B cell (primary cell): ENCODE measurements around the gene SECTM1. TPM values are rescaled to one million over a fixed set of nuclear protein-coding genes. Genes with fewer than 3 reads are reported as not detected.

Source experiments
- ATAC-seq: fragments of 200-7000 bp; cut with Tn5 transposase; one replicate; pipeline ENCODE4 v1.10.0; 2021; ENCODE audit warnings: low read depth, mild to moderate bottlenecking, moderate number of reproducible peaks, moderate library complexity
- CTCF ChIA-PET: fragments of 350-600 bp; sonication (Branson Sonifier 250); formaldehyde crosslinking; loops from one replicate; lab custom pipeline; 2021; ENCODE audit warnings: antibody characterized with exemption, inconsistent platforms; lab: Charles Lee
- POLR2A ChIA-PET: fragments of 350-600 bp; sonication (Branson Sonifier 250); formaldehyde crosslinking; loops from one replicate; lab custom pipeline; 2021; ENCODE audit warnings: antibody characterized with exemption; lab: Charles Lee
- DNase-seq: peaks from one replicate; pipeline ENCODE4 v3.0.0; 2013
- H2AFZ ChIP-seq: 2 replicates; pipeline ENCODE4 v1.6.1; 2012; ENCODE audit warnings: mild to moderate bottlenecking, low read depth, low read length; ENCODE audit not compliant: insufficient read depth, poor library complexity, severe bottlenecking
- H3K27ac ChIP-seq, 2 donors: 1 replicate in 1 of 2; 2 replicates in 1 of 2; pipeline ENCODE4 v1.5.1; 2012 to 2013; ENCODE audit warnings: low read length in 2 of 2, mild to moderate bottlenecking in 2 of 2, moderate library complexity in 1 of 2
- H3K27me3 ChIP-seq, 4 experiments: fragments of 200-600 bp in 1 of 4; sonication (generic) in 1 of 4; replicated peaks in 1 of 4; 1 replicate in 2 of 4; 2 replicates in 2 of 4; pipeline versions ENCODE4 v1.6.1 to v1.7.0; 2013 to 2016; ENCODE audit warnings: low read length in 3 of 4, mild to moderate bottlenecking in 2 of 4, mixed read lengths in 1 of 4, moderate library complexity in 1 of 4; ENCODE audit not compliant: insufficient read depth in 4 of 4, control insufficient read depth in 3 of 4; ENCODE audit errors: control extremely low read depth in 1 of 4
- H3K36me3 ChIP-seq, 2 experiments: replicated peaks in 1 of 2; 1 replicate in 1 of 2; 2 replicates in 1 of 2; pipeline versions ENCODE4 v1.6.1 to v1.7.1; 2013; ENCODE audit warnings: low read length in 1 of 2; ENCODE audit not compliant: insufficient read depth in 2 of 2, control insufficient read depth in 1 of 2; ENCODE audit errors: control extremely low read depth in 1 of 2, extremely low read depth in 1 of 2
- H3K4me1 ChIP-seq, 2 donors: fragments of 200-600 bp in 1 of 2; sonication (generic) in 1 of 2; 1 replicate in 1 of 2; 2 replicates in 1 of 2; pipeline versions ENCODE4 v1.5.1 to v1.6.1; 2013 to 2017; ENCODE audit warnings: low read length in 2 of 2; ENCODE audit not compliant: control insufficient read depth in 2 of 2, insufficient read depth in 2 of 2
- H3K4me2 ChIP-seq: replicated peaks from 2 replicates; pipeline ENCODE3; 2012; ENCODE audit warnings: mild to moderate bottlenecking, low read depth, low read length; ENCODE audit not compliant: poor library complexity, severe bottlenecking
- H3K4me3 ChIP-seq, 5 experiments: fragments of 200-600 bp in 1 of 5; sonication (generic) in 1 of 5; 1 replicate in 3 of 5; 2 replicates in 2 of 5; pipeline versions ENCODE4 v1.5.1 to v1.7.0; 2011 to 2016; ENCODE audit warnings: low read length in 4 of 5, mild to moderate bottlenecking in 4 of 5, low read depth in 2 of 5, control low read depth in 1 of 5, moderate library complexity in 1 of 5; ENCODE audit not compliant: insufficient read depth in 1 of 5; ENCODE audit errors: control extremely low read depth in 1 of 5, extremely low read depth in 1 of 5
- H3K79me2 ChIP-seq: fragments of 200-600 bp; sonication (generic); one replicate; pipeline ENCODE4 v1.6.0; 2016; ENCODE audit warnings: low read length; ENCODE audit not compliant: control insufficient read depth, insufficient read depth
- H3K9ac ChIP-seq: fragments of 200-600 bp; sonication (generic); 2 replicates; pipeline ENCODE4 v1.6.1; 2017; ENCODE audit warnings: mild to moderate bottlenecking, low read length, moderate library complexity
- H3K9me3 ChIP-seq, 3 donors: one replicate each; pipeline versions ENCODE4 v1.6.1 to v1.7.1; 2013; ENCODE audit warnings: low read length in 2 of 3; ENCODE audit not compliant: control insufficient read depth in 2 of 3, insufficient read depth in 1 of 3; ENCODE audit errors: control extremely low read depth in 1 of 3
- H4K20me1 ChIP-seq: 2 replicates; pipeline ENCODE4 v1.6.0; 2012; ENCODE audit warnings: mild to moderate bottlenecking, low read length; ENCODE audit not compliant: insufficient read depth, control insufficient read depth, poor library complexity, severe bottlenecking
- H3K27ac Mint-ChIP-seq: one replicate; pipeline ENCODE4 v1.8.0; 2021; ENCODE audit warnings: mixed read lengths
- H3K27me3 Mint-ChIP-seq: one replicate; pipeline ENCODE4 v1.8.0; 2021; ENCODE audit warnings: mixed read lengths
- H3K4me1 Mint-ChIP-seq: one replicate; pipeline ENCODE4 v1.8.0; 2021; ENCODE audit warnings: mixed read lengths
- H3K4me3 Mint-ChIP-seq: one replicate; pipeline ENCODE4 v1.8.0; 2021; ENCODE audit warnings: mixed read lengths
- H3K9me3 Mint-ChIP-seq: one replicate; pipeline ENCODE4 v1.8.0; 2022; ENCODE audit warnings: mixed read lengths; ENCODE audit not compliant: insufficient read depth
- CTCF ChIP-seq: fragments of 200-600 bp; IDR thresholded peaks from one replicate; pipeline ENCODE4 v1.8.0; 2022; ENCODE audit warnings: antibody characterized with exemption, mild to moderate bottlenecking
- EZH2 ChIP-seq: IDR thresholded peaks from 2 replicates; pipeline ENCODE4 v1.6.1; 2012; ENCODE audit warnings: borderline replicate concordance, low read depth, mild to moderate bottlenecking, moderate library complexity, low read length; ENCODE audit not compliant: insufficient read depth, poor library complexity, severe bottlenecking
- WGBS: methylation state at CpG from one replicate; pipeline ENCODE4 v1.1.5; 2013; ENCODE audit warnings: missing lambda C conversion rate; ENCODE audit not compliant: insufficient coverage; 5-methylcytosine and 5-hydroxymethylcytosine counted together
- intact Hi-C: fragments of 100-400 bp; cut with micrococcal nuclease; formaldehyde crosslinking; loops from one replicate; pipeline ENCODE4 v1.10.0; 2022
- polyA plus RNA-seq: library from polyadenylated mRNA; depleted of rRNA; stranded (reverse); fragments of >200 nt; gene quantifications from 2 replicates; pipeline ENCODE4 v1.2.3, GENCODE V29; 2012
- total RNA-seq, 2 donors: library from RNA; stranded (reverse); fragments of 120-200 nt in 1 of 2; gene quantifications; 1 replicate in 1 of 2; 2 replicates in 1 of 2; pipeline versions ENCODE4 v1.2.3 to v1.2.4, GENCODE V29; 2013 to 2022

The SECTM1 gene
- total and polyA plus RNA-seq, 2 donors (not counting 1 experiment from before 2014, with no cell fraction given): 0.17 to 1.2 TPM

- ChIA-PET CTCF (interaction anchor here (0.8 to 4.9 kb wide), 15 partner anchors 13 to 701 kb away, joined by 3 to 43 read pairs (median 4); partner anchors contain the start of gene SECTM1), POLR2A (no interaction called here)
- TF ChIP-seq EZH2 (no peak), CTCF (peak; percentile 18)
- Histone ChIP-seq H3K79me2 (no peaks in the 10 kb centered on the region), H2AFZ (no peak overlapping the region), H3K4me1 (peaks cover 12 to 17% of the 10 kb centered on the region in 2 donors), H4K20me1 (no peaks in the 10 kb centered on the region), H3K4me2 (no peak overlapping the region), H3K4me3 (no peak overlapping the region), H3K9me3 (no peaks in the 10 kb centered on the region), H3K27me3 (peaks cover 0 to 26% (median 3%) of the 10 kb centered on the region in 4 experiments), H3K27ac (no peak overlapping the region), H3K9ac (no peak overlapping the region), H3K36me3 (no peaks in the 10 kb centered on the region)
- H3K9me3 Mint-ChIP-seq: no peaks in the 10 kb centered on the region
- ATAC-seq (no peak), DNase-seq (peak; percentile 48)
- H3K27me3 Mint-ChIP-seq: peaks cover 16% of the 10 kb centered on the region
- 56% methylated on average over 26 of the region's 28 CpGs for WGBS
- no peak overlapping the region for H3K4me3 Mint-ChIP-seq
- H3K4me1 Mint-ChIP-seq: peaks cover 11% of the 10 kb centered on the region
- no peak overlapping the region for H3K27ac Mint-ChIP-seq
- intact Hi-C loops: loop anchor here (1.0 kb wide), 2 partner anchors 144 to 204 kb away; no protein-coding TSS in a partner anchor
Observed at GRCh38 chr17:82350182-82351030, 16.8 kb upstream of the SECTM1 start.

- no peaks in the 10 kb centered on the region for H3K9me3 ChIP-seq
- no peak overlapping the region for H3K4me3 ChIP-seq
- peaks cover 0 to 28% (median 3%) of the 10 kb centered on the region in 4 experiments for H3K27me3 ChIP-seq
- Mint-ChIP-seq H3K4me3 (no peak overlapping the region), H3K4me1 (peaks cover 11% of the 10 kb centered on the region), H3K27me3 (peaks cover 15% of the 10 kb centered on the region), H3K9me3 (no peaks in the 10 kb centered on the region), H3K27ac (no peak overlapping the region)
- H4K20me1 ChIP-seq: no peaks in the 10 kb centered on the region
- TF ChIP-seq EZH2 (no peak), CTCF (no peak)
- CTCF ChIA-PET: interaction anchor here (0.8 to 4.9 kb wide), 8 partner anchors 12 to 205 kb away, joined by 3 to 43 read pairs (median 4); partner anchors contain the start of gene SECTM1
- WGBS: 88% methylated on average over 6 of the region's 11 CpGs
- no peak overlapping the region for H3K9ac ChIP-seq
- intact Hi-C loops: no loop called here
- peaks cover 12 to 17% of the 10 kb centered on the region in 2 donors for H3K4me1 ChIP-seq
- POLR2A ChIA-PET: interaction anchor here (0.6 kb wide), 1 partner anchor 431 kb away, joined by 6 read pairs; no protein-coding TSS in a partner anchor
- no peaks in the 10 kb centered on the region for H3K79me2 ChIP-seq
- DNase-seq: no peak
- no peaks in the 10 kb centered on the region for H3K36me3 ChIP-seq
- no peak overlapping the region for H3K27ac ChIP-seq
- no peak overlapping the region for H3K4me2 ChIP-seq
- ATAC-seq: no peak
- H2AFZ ChIP-seq: no peak overlapping the region
Observed at GRCh38 chr17:82349287-82349701, 15.7 kb upstream of the SECTM1 start.
